SK-N-SH treated with all-trans-retinoic acid at 6 μM for 48 hours (cell line): ENCODE data around the gene TDRKH.

Experiments used
- ARNTL ChIP-seq: fragments of 450-650 bp; formaldehyde crosslinking; IDR thresholded peaks from 2 replicates; pipeline ENCODE4 v1.5.0; 2020; ENCODE audit warnings: low read depth, mild to moderate bottlenecking, moderate library complexity, borderline replicate concordance
- BACH2 ChIP-seq: fragments of 250-450 bp; sonication (Bioruptor Pico); IDR thresholded peaks from 2 replicates; pipeline ENCODE4 v1.9.0; 2021; ENCODE audit warnings: mild to moderate bottlenecking, borderline replicate concordance
- CSDC2 ChIP-seq: fragments of 250-450 bp; sonication (Bioruptor Pico); IDR thresholded peaks from 2 replicates; pipeline ENCODE4 v1.5.0; 2020; ENCODE audit warnings: mild to moderate bottlenecking, moderate library complexity
- ESRRG ChIP-seq: fragments of 250-450 bp; sonication (Bioruptor Pico); IDR thresholded peaks from 2 replicates; pipeline ENCODE4 v1.6.1; 2021; ENCODE audit warnings: mild to moderate bottlenecking
- OSR1 ChIP-seq: fragments of 250-450 bp; sonication (Bioruptor Pico); IDR thresholded peaks from 2 replicates; pipeline ENCODE4 v1.8.0; 2022; ENCODE audit warnings: moderate library complexity, mild to moderate bottlenecking, inconsistent platforms
- PATZ1 ChIP-seq: fragments of 250-450 bp; sonication (Bioruptor Pico); IDR thresholded peaks from 2 replicates; pipeline ENCODE4 v1.8.0; 2020; ENCODE audit warnings: mild to moderate bottlenecking, moderate library complexity, borderline replicate concordance
- POU6F1 ChIP-seq: fragments of 250-450 bp; sonication (Bioruptor Pico); IDR thresholded peaks from 2 replicates; pipeline ENCODE4 v1.8.0; 2021; ENCODE audit warnings: low read depth, mild to moderate bottlenecking, moderate library complexity, borderline replicate concordance
- PPARA ChIP-seq: fragments of 250-450 bp; sonication (Bioruptor Pico); IDR thresholded peaks from 2 replicates; pipeline ENCODE4 v1.5.0; 2020; ENCODE audit warnings: mild to moderate bottlenecking, borderline replicate concordance
- ZFP3 ChIP-seq: fragments of 250-450 bp; sonication (Bioruptor Pico); IDR thresholded peaks from 2 replicates; pipeline ENCODE4 v1.5.0; 2020; ENCODE audit warnings: mild to moderate bottlenecking, moderate library complexity
- ZFP30 ChIP-seq: fragments of 450-650 bp; formaldehyde crosslinking; IDR thresholded peaks from 2 replicates; pipeline ENCODE4 v1.5.0; 2022; ENCODE audit warnings: mild to moderate bottlenecking, moderate library complexity
- ZNF565 ChIP-seq: fragments of 450-650 bp; formaldehyde crosslinking; conservative IDR thresholded peaks from 2 replicates; pipeline ENCODE4 v1.5.0; 2020; ENCODE audit warnings: low read depth, mild to moderate bottlenecking, moderate library complexity
- ZNF70 ChIP-seq: fragments of 450-650 bp; formaldehyde crosslinking; IDR thresholded peaks from 2 replicates; pipeline ENCODE4 v1.5.0; 2020; ENCODE audit warnings: mild to moderate bottlenecking, moderate library complexity
- ZNF8 ChIP-seq: fragments of 450-650 bp; formaldehyde crosslinking; IDR thresholded peaks from 2 replicates; pipeline ENCODE4 v1.5.0; 2020; ENCODE audit warnings: mild to moderate bottlenecking, moderate library complexity

- TF ChIP-seq ZFP30 (CRISPR knock-in tag) (no peak), BACH2 (CRISPR knock-in tag) (no peak), PATZ1 (no peak), ZNF565 (CRISPR knock-in tag) (no peak), ARNTL (CRISPR knock-in tag) (no peak), ZFP3 (CRISPR knock-in tag) (no peak), ESRRG (CRISPR knock-in tag) (no peak), POU6F1 (CRISPR knock-in tag) (no peak), ZNF70 (CRISPR knock-in tag) (no peak), OSR1 (CRISPR knock-in tag) (no peak), PPARA (CRISPR knock-in tag) (no peak), CSDC2 (no peak), ZNF8 (CRISPR knock-in tag) (no peak)
These were observed 29.8 kb upstream of the TDRKH start for GRCh38 chr1:151819976-151820623.
